Stimulated activated CD4-positive, alpha-beta T cell treated with anti-CD3 and anti-CD28 coated beads, Interleukin-1b, Interleukin-23, amount 100 ng/mL, for 4 hours (primary cell): ENCODE data around the gene XCR1.
"Not testable (repeated sequence)": the region's sequence is repeated elsewhere in the genome, so short reads cannot be mapped to it uniquely, and the experiment has no call there.

Source experiments
- DNase-seq, 2 donors: peaks; one replicate each; pipeline ENCODE4 v3.0.0-alpha.2; 2020; ENCODE audit warnings: low read depth in 2 of 2

Gene XCR1

GRCh38 chr3:46006238-46007032, 20.8 kb downstream of the XCR1 start:
- no peak for DNase-seq

GRCh38 chr3:46003706-46004105, 23.6 kb downstream of the XCR1 start:
- not testable (repeated sequence) for DNase-seq

GRCh38 chr3:46001178-46001577, 26.1 kb downstream of the XCR1 start:
- DNase-seq, result no peak

- no peak for DNase-seq
Observed at GRCh38 chr3:45997942-45998341, 29.3 kb downstream of the XCR1 start.

- DNase-seq, result not testable (repeated sequence)
Observed at GRCh38 chr3:45997499-45997898, 29.8 kb downstream of the XCR1 start.

GRCh38 chr3:45995236-45996192, 31.8 kb downstream of the XCR1 start, which contains the start of gene FYCO1:
Gene FYCO1 (minus strand): TSS chr3:45995824. CDS start chr3:45984910, 10,914 bp downstream.
- DNase-seq, result peak; percentile 79 to 86

- DNase-seq, result peak; percentile 11 to 18
Observed at GRCh38 chr3:45994419-45995235, 32.7 kb downstream of the XCR1 start.

- peak in 1 of 2 donors; percentile 12 for DNase-seq
Observed at GRCh38 chr3:45993421-45994027, 33.8 kb downstream of the XCR1 start.

- no peak for DNase-seq
Observed at GRCh38 chr3:45992821-45993221, 34.5 kb downstream of the XCR1 start.

GRCh38 chr3:45992133-45992729, 35.1 kb downstream of the XCR1 start:
- DNase-seq, result no peak

- no peak for DNase-seq
Observed at GRCh38 chr3:45991341-45991740, 35.9 kb downstream of the XCR1 start.

- no peak for DNase-seq
Observed at GRCh38 chr3:45990181-45990580, 37.1 kb downstream of the XCR1 start.

GRCh38 chr3:45988804-45989203, 38.5 kb downstream of the XCR1 start:
- no peak for DNase-seq

GRCh38 chr3:45988362-45988761, 38.9 kb downstream of the XCR1 start:
- no peak for DNase-seq

- no peak for DNase-seq
Observed at GRCh38 chr3:45987368-45988291, 39.7 kb downstream of the XCR1 start.

- no peak for DNase-seq
Observed at GRCh38 chr3:45986303-45986982, 40.8 kb downstream of the XCR1 start.

- DNase-seq, result no peak
Observed at GRCh38 chr3:45985532-45986302, 41.6 kb downstream of the XCR1 start.
